CD14-positive monocyte (primary cell): ENCODE data around the gene CHST10. TPM values are rescaled to one million over a fixed set of nuclear protein-coding genes. Genes with fewer than 3 reads are reported as not detected.
A peak's percentile ranks its signal among the peaks of the same experiment; 100 is the strongest.

Source experiments
- DNase-seq, 3 donors: peaks; one replicate each; pipeline ENCODE4 v3.0.0-alpha.2; 2011 to 2022
- H2AFZ ChIP-seq: 2 replicates; pipeline ENCODE4 v1.6.0; 2012; ENCODE audit warnings: mild to moderate bottlenecking, low read depth, low read length, inconsistent platforms; ENCODE audit not compliant: insufficient read depth, poor library complexity, severe bottlenecking
- H3K27ac ChIP-seq, 2 donors: 1 replicate in 1 of 2; 2 replicates in 1 of 2; pipeline ENCODE4 v1.5.1; 2012 to 2013; ENCODE audit warnings: low read length in 2 of 2, control low read depth in 1 of 2, inconsistent platforms in 1 of 2, low read depth in 1 of 2, mild to moderate bottlenecking in 1 of 2
- H3K27me3 ChIP-seq, 2 donors: one replicate each; pipeline versions ENCODE4 v1.6.0 to v1.6.1; 2011 to 2013; ENCODE audit warnings: low read length in 2 of 2; ENCODE audit not compliant: control insufficient read depth in 2 of 2, insufficient read depth in 2 of 2
- H3K36me3 ChIP-seq, 2 donors: replicated peaks in 1 of 2; 1 replicate in 1 of 2; 2 replicates in 1 of 2; pipeline versions ENCODE4 v1.5.1 to v1.6.1; 2012 to 2013; ENCODE audit warnings: low read length in 2 of 2, control low read depth in 1 of 2, inconsistent platforms in 1 of 2, mild to moderate bottlenecking in 1 of 2; ENCODE audit not compliant: insufficient read depth in 2 of 2, control insufficient read depth in 1 of 2
- H3K4me1 ChIP-seq, 2 donors: 1 replicate in 1 of 2; 2 replicates in 1 of 2; pipeline versions ENCODE4 v1.5.1 to v1.6.1; 2012 to 2013; ENCODE audit warnings: low read length in 2 of 2, control low read depth in 1 of 2, inconsistent platforms in 1 of 2, mild to moderate bottlenecking in 1 of 2, moderate library complexity in 1 of 2; ENCODE audit not compliant: insufficient read depth in 2 of 2, control insufficient read depth in 1 of 2
- H3K4me2 ChIP-seq: replicated peaks from 2 replicates; pipeline ENCODE3; 2012; ENCODE audit warnings: low read length, moderate library complexity, mild to moderate bottlenecking; ENCODE audit not compliant: poor library complexity, severe bottlenecking; ENCODE audit errors: extremely low read depth
- H3K4me3 ChIP-seq, 3 experiments: fragments of 200-600 bp in 1 of 3; sonication (generic) in 1 of 3; replicated peaks in 1 of 3; 1 replicate in 2 of 3; 2 replicates in 1 of 3; pipeline ENCODE4 v1.5.1; 2011 to 2013; ENCODE audit warnings: low read length in 3 of 3, mild to moderate bottlenecking in 3 of 3, control low read depth in 2 of 3, low read depth in 2 of 3, inconsistent platforms in 1 of 3, moderate library complexity in 1 of 3
- H3K79me2 ChIP-seq: 2 replicates; pipeline ENCODE4 v1.6.0; 2012; ENCODE audit warnings: mild to moderate bottlenecking, control low read depth, inconsistent platforms, low read length, moderate library complexity; ENCODE audit not compliant: insufficient read depth
- H3K9ac ChIP-seq: 2 replicates; pipeline ENCODE4 v1.6.0; 2017; ENCODE audit warnings: low read length, mild to moderate bottlenecking; ENCODE audit not compliant: insufficient read depth, poor library complexity, severe bottlenecking
- H3K9me3 ChIP-seq, 2 donors: replicated peaks in 1 of 2; 1 replicate in 1 of 2; 2 replicates in 1 of 2; pipeline versions ENCODE4 v1.5.1 to v1.6.1; 2012 to 2013; ENCODE audit warnings: low read length in 2 of 2, control low read depth in 1 of 2; ENCODE audit not compliant: control insufficient read depth in 1 of 2, insufficient read depth in 1 of 2
- H4K20me1 ChIP-seq: 2 replicates; pipeline ENCODE4 v1.6.0; 2012; ENCODE audit warnings: mild to moderate bottlenecking, low read length, control low read depth, moderate library complexity; ENCODE audit not compliant: insufficient read depth
- H3K27ac Mint-ChIP-seq, 7 donors: one replicate each; pipeline ENCODE4 v1.8.0; 2020; ENCODE audit warnings: mild to moderate bottlenecking in 7 of 7, mixed read lengths in 7 of 7, moderate library complexity in 6 of 7, inconsistent platforms in 2 of 7
- H3K27me3 Mint-ChIP-seq, 3 donors: one replicate each; pipeline ENCODE4 v1.8.0; 2021 to 2022; ENCODE audit warnings: low read depth in 3 of 3, mild to moderate bottlenecking in 3 of 3, mixed read lengths in 3 of 3, moderate library complexity in 3 of 3, inconsistent platforms in 1 of 3
- H3K36me3 Mint-ChIP-seq, 2 donors: one replicate each; pipeline ENCODE4 v1.8.0; 2020; ENCODE audit warnings: mixed read lengths in 2 of 2, inconsistent platforms in 1 of 2, mild to moderate bottlenecking in 1 of 2
- H3K4me1 Mint-ChIP-seq: one replicate; pipeline ENCODE4 v1.8.0; 2020; ENCODE audit warnings: mild to moderate bottlenecking, mixed read lengths
- H3K4me3 Mint-ChIP-seq, 2 donors: one replicate each; pipeline ENCODE4 v1.8.0; 2020; ENCODE audit warnings: mild to moderate bottlenecking in 2 of 2, mixed read lengths in 2 of 2, moderate library complexity in 1 of 2
- H3K9me3 Mint-ChIP-seq, 7 donors: one replicate each; pipeline ENCODE4 v1.8.0; 2020 to 2022; ENCODE audit warnings: mixed read lengths in 7 of 7, mild to moderate bottlenecking in 6 of 7, moderate library complexity in 6 of 7, inconsistent platforms in 2 of 7
- CTCF ChIP-seq: fragments of 200-600 bp; IDR thresholded peaks from one replicate; pipeline ENCODE4 v1.8.0; 2022; ENCODE audit warnings: antibody characterized with exemption, mild to moderate bottlenecking
- WGBS: methylation state at CpG from one replicate; pipeline ENCODE4 v1.1.5; 2013; ENCODE audit warnings: missing lambda C conversion rate; ENCODE audit not compliant: insufficient coverage; 5-methylcytosine and 5-hydroxymethylcytosine counted together
- intact Hi-C, 2 donors: fragments of 100-400 bp; cut with micrococcal nuclease; formaldehyde crosslinking; loops; one replicate each; pipeline versions ENCODE4 v1.15.0 to v1.15.1; 2023
- polyA plus RNA-seq, 3 donors: library from polyadenylated mRNA; depleted of rRNA in 1 of 3; unstranded in 2 of 3; stranded (reverse) in 1 of 3; fragments of 300-500 nt in 2 of 3; fragments of >200 nt in 1 of 3; fragmentation: Illumina TruSeq in 2 of 3; gene quantifications; 1 replicate in 2 of 3; 2 replicates in 1 of 3; pipeline ENCODE4 v1.2.3, GENCODE V29; 2012 to 2021

CHST10 gene
- polyA plus RNA-seq, 3 donors: 0.52 to 0.54 TPM; not detected in 1

GRCh38 chr2:100404411-100404810 lies 13.1 kb downstream of the CHST10 start:
- Histone ChIP-seq H3K4me2 (no peak overlapping the region), H4K20me1 (no peaks in the 10 kb centered on the region), H3K27ac (no peak overlapping the region), H2AFZ (no peak overlapping the region), H3K36me3 (peaks cover 11 to 37% of the 10 kb centered on the region in 2 donors), H3K9ac (no peak overlapping the region), H3K4me3 (no peak overlapping the region), H3K27me3 (no peaks in the 10 kb centered on the region), H3K4me1 (no peaks in the 10 kb centered on the region), H3K9me3 (no peaks in the 10 kb centered on the region), H3K79me2 (no peaks in the 10 kb centered on the region)
- 92% methylated on average over 7 of the region's 7 CpGs for WGBS
- no peak for TF ChIP-seq CTCF
- Mint-ChIP-seq H3K4me1 (no peaks in the 10 kb centered on the region), H3K27me3 (peaks cover 0 to 2% (median 0%) of the 10 kb centered on the region in 3 donors), H3K4me3 (no peak overlapping the region), H3K9me3 (no peaks in the 10 kb centered on the region), H3K36me3 (peaks cover 16 to 18% of the 10 kb centered on the region in 2 donors), H3K27ac (peak overlapping the region in 1 of 7 donors; percentile 26)
- intact Hi-C loops: no loop called here
- DNase-seq: no peak

- Histone ChIP-seq H3K79me2 (no peaks in the 10 kb centered on the region), H3K36me3 (peaks cover 11 to 37% of the 10 kb centered on the region in 2 donors), H2AFZ (no peak overlapping the region), H3K9ac (no peak overlapping the region), H3K9me3 (no peaks in the 10 kb centered on the region), H4K20me1 (no peaks in the 10 kb centered on the region), H3K27me3 (no peaks in the 10 kb centered on the region), H3K4me1 (no peaks in the 10 kb centered on the region), H3K4me2 (no peak overlapping the region), H3K4me3 (no peak overlapping the region), H3K27ac (no peak overlapping the region)
- TF ChIP-seq CTCF: no peak
- Mint-ChIP-seq H3K36me3 (peaks cover 16 to 18% of the 10 kb centered on the region in 2 donors), H3K4me3 (no peak overlapping the region), H3K27ac (no peak overlapping the region), H3K9me3 (no peaks in the 10 kb centered on the region), H3K27me3 (peaks cover 0 to 2% (median 0%) of the 10 kb centered on the region in 3 donors), H3K4me1 (no peaks in the 10 kb centered on the region)
- 95% methylated on average over 10 of the region's 10 CpGs for WGBS
- intact Hi-C loops: no loop called here
- DNase-seq: no peak
These were observed 13.7 kb downstream of the CHST10 start for GRCh38 chr2:100403722-100404121.
